KMS-11 (cell line): ENCODE measurements around the gene SORCS2.

Experiments
- H2AFZ ChIP-seq: fragments of 200-600 bp; sonication (generic); 2 replicates; pipeline ENCODE4 v1.6.1; 2016; ENCODE audit warnings: antibody characterized with exemption, mixed run types, low read depth
- H3K27ac ChIP-seq: fragments of 200-600 bp; sonication (generic); 2 replicates; pipeline ENCODE4 v1.6.1; 2016; ENCODE audit warnings: mild to moderate bottlenecking, mixed run types
- H3K27me3 ChIP-seq: fragments of 200-600 bp; sonication (generic); 2 replicates; pipeline ENCODE4 v1.6.1; 2017; ENCODE audit warnings: mild to moderate bottlenecking, low read depth, mixed run types, moderate library complexity; ENCODE audit not compliant: insufficient read depth
- H3K36me3 ChIP-seq: fragments of 200-600 bp; sonication (generic); 2 replicates; pipeline ENCODE4 v1.6.1; 2017; ENCODE audit warnings: mild to moderate bottlenecking, mixed run types; ENCODE audit not compliant: insufficient read depth
- H3K4me1 ChIP-seq: fragments of 200-600 bp; sonication (generic); 2 replicates; pipeline ENCODE4 v1.6.1; 2016; ENCODE audit warnings: mild to moderate bottlenecking, low read depth, mixed run types; ENCODE audit not compliant: poor library complexity, severe bottlenecking
- H3K4me2 ChIP-seq: fragments of 200-600 bp; sonication (generic); 2 replicates; pipeline ENCODE4 v1.7.0; 2016; ENCODE audit warnings: mild to moderate bottlenecking, mixed run types
- H3K4me3 ChIP-seq: fragments of 200-600 bp; sonication (generic); IDR thresholded peaks from 2 replicates; pipeline ENCODE4 v1.6.1; 2017; ENCODE audit warnings: low read depth, low read length, mixed read lengths; ENCODE audit not compliant: insufficient read depth
- H3K79me2 ChIP-seq: fragments of 200-600 bp; sonication (generic); 2 replicates; pipeline ENCODE4 v1.6.1; 2016; ENCODE audit warnings: low read depth, mixed run types; ENCODE audit not compliant: insufficient read depth
- H3K9ac ChIP-seq: fragments of 200-600 bp; sonication (generic); 2 replicates; pipeline ENCODE4 v1.6.1; 2016; ENCODE audit warnings: mild to moderate bottlenecking, mixed run types
- H4K20me1 ChIP-seq: fragments of 200-600 bp; sonication (generic); 2 replicates; pipeline ENCODE4 v1.6.1; 2016; ENCODE audit warnings: mild to moderate bottlenecking, mixed run types; ENCODE audit not compliant: insufficient read depth
- TF ChIP-seq, protein P1 (sequence below): fragments of 200-600 bp; sonication (generic); conservative IDR thresholded peaks from 2 replicates; pipeline ENCODE4 v1.6.1; 2017; ENCODE audit warnings: low read depth, mild to moderate bottlenecking, antibody characterized with exemption, low read length, moderate library complexity, mixed read lengths

Gene SORCS2

DNA sequence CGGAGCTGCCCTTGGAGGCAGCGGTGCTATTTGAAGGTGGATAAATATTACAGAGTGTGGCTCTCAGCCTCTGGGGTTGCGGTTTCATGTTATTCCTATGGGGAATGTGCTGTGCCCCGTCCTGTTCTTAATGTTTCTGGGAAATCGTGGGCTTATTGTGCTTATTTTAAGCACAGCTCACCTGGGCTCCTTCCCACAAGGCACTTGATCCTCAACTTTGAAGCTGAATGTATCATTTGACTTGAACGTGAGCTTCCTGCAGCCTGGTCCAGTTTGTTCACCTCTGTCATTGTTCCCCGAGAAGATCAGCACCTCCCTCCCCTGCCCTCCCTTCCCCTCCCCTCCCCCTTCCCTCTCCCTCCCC lies 3.9 kb downstream of the SORCS2 start:
- Histone ChIP-seq H3K27me3 (peaks cover 4% of the 10 kb centered on the region; the same call in 1 of the 2 replicates), H3K79me2 (no peaks in the 10 kb centered on the region), H3K36me3 (no peaks in the 10 kb centered on the region), H2AFZ (no peak overlapping the region), H4K20me1 (no peaks in the 10 kb centered on the region), H3K4me3 (no peak overlapping the region), H3K9ac (no peak overlapping the region), H3K27ac (no peak overlapping the region), H3K4me2 (no peak overlapping the region), H3K4me1 (no peaks in the 10 kb centered on the region)
- TF ChIP-seq, protein P1, sequence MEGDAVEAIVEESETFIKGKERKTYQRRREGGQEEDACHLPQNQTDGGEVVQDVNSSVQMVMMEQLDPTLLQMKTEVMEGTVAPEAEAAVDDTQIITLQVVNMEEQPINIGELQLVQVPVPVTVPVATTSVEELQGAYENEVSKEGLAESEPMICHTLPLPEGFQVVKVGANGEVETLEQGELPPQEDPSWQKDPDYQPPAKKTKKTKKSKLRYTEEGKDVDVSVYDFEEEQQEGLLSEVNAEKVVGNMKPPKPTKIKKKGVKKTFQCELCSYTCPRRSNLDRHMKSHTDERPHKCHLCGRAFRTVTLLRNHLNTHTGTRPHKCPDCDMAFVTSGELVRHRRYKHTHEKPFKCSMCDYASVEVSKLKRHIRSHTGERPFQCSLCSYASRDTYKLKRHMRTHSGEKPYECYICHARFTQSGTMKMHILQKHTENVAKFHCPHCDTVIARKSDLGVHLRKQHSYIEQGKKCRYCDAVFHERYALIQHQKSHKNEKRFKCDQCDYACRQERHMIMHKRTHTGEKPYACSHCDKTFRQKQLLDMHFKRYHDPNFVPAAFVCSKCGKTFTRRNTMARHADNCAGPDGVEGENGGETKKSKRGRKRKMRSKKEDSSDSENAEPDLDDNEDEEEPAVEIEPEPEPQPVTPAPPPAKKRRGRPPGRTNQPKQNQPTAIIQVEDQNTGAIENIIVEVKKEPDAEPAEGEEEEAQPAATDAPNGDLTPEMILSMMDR, result no peak

DNA sequence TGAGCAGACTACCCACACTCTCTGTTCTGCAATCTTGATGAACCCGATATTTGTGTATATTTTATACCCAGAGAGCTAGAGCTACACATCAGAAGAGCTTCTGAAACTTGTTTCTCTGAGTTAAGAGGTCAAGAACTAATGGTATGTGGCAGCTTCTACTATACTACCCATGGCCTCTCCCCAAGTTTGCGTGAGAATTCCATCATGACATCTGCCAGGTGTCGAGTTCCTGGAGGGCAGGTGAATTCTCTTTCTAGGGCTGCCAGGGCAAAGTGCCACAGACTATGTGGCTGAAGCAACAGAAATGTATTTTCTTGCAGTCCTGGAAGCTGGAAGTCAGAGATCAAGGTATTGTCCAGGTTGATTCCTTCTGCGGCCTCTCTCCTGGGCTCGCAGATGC lies 4.4 kb downstream of the SORCS2 start:
- Histone ChIP-seq H3K4me1 (no peaks in the 10 kb centered on the region), H3K4me2 (no peak overlapping the region), H3K4me3 (no peak overlapping the region), H3K27ac (no peak overlapping the region), H3K79me2 (no peaks in the 10 kb centered on the region), H3K9ac (no peak overlapping the region), H4K20me1 (no peaks in the 10 kb centered on the region), H3K36me3 (no peaks in the 10 kb centered on the region), H2AFZ (no peak overlapping the region), H3K27me3 (peaks cover 7% of the 10 kb centered on the region)
- TF ChIP-seq, protein P1, result no peak

DNA sequence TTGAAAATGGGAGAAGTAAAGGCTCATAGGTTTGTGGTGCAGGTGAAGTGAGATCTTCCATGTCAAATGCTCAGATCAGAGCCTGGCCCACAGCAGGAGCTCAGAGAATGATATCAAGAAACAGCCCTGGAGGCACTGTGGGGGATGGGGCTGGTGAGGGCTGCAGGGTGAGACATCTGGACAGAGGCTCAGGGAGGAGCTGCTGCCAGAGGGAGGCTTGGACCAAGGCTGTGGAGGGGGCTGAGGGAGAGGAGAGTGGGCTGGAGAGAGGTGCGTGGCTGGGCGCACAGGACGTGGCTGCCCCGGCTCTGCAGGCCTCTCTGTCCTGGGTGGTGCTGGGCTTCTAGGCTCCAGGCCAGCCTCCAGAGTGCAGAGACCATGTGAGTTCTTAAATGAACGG lies 5.6 kb downstream of the SORCS2 start:
- H3K4me3 ChIP-seq, result no peak overlapping the region
- TF ChIP-seq, protein P1, result no peak
- no peak overlapping the region for H3K4me2 ChIP-seq
- no peak overlapping the region for H3K27ac ChIP-seq
- no peaks in the 10 kb centered on the region for H3K79me2 ChIP-seq
- H3K27me3 ChIP-seq, result peaks cover 13% of the 10 kb centered on the region
- H3K36me3 ChIP-seq, result no peaks in the 10 kb centered on the region
- H3K4me1 ChIP-seq, result no peaks in the 10 kb centered on the region
- no peak overlapping the region for H2AFZ ChIP-seq
- no peak overlapping the region for H3K9ac ChIP-seq
- no peaks in the 10 kb centered on the region for H4K20me1 ChIP-seq

DNA sequence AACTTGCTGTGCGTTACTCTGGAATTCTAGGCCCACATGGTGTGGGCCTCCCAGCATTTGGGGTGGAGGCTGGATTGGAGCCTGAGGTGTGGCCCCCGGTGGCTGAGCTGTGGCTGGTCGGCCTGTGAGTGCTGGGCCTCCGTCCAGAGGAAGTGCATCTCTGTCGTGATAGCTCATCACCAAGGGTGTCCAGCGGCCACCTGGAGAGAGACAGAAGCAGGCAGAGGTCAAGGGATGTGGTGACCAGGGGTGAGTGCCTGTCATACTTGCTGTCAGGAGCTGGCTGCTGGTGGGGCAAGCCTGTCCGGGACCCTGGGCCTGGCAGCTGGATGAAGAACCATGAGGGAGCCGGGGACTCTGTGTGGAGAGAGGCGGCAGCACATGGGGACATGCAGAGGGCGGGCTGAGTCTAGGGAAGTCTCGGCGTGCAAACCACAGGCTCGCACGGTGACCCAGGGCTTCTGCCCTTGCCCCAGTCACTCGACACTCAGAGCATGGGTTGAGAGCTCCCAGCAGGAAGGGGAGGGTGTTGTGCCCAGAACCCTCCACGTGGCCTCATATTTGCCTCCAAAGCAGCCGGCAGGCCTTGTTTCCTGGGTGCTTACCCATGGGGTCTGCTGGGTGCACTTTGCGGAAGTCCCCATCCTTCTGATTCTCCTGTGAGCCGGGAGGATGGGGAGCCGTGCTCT lies 6.2 kb downstream of the SORCS2 start:
- Histone ChIP-seq H3K4me1 (no peaks in the 10 kb centered on the region), H3K9ac (no peak overlapping the region), H3K27me3 (peaks cover 13% of the 10 kb centered on the region), H3K4me3 (no peak overlapping the region), H2AFZ (no peak overlapping the region), H3K27ac (no peak overlapping the region), H3K79me2 (no peaks in the 10 kb centered on the region), H3K36me3 (no peaks in the 10 kb centered on the region), H4K20me1 (no peaks in the 10 kb centered on the region), H3K4me2 (no peak overlapping the region)
- TF ChIP-seq, protein P1, result no peak
